Measurements from ENCODE around the gene ZNF74.
"Not testable (repeated sequence)": the region's sequence is repeated elsewhere in the genome, so short reads cannot be mapped to it uniquely, and the experiment has no call there.

The ZNF74 gene

GRCh38 chr22:20376281-20376680, 17.7 kb upstream of the ZNF74 start:
- DNase-seq (ENCODE audit: low read depth in 2 of 2): not testable (repeated sequence)

GRCh38 chr22:20376983-20377382, 17.0 kb upstream of the ZNF74 start:
- DNase-seq (ENCODE audit: low read depth in 2 of 2): not testable (repeated sequence)

GRCh38 chr22:20378110-20378509, 15.8 kb upstream of the ZNF74 start:
- no peak for DNase-seq (ENCODE audit: low read depth in 2 of 2)

GRCh38 chr22:20378684-20379083, 15.3 kb upstream of the ZNF74 start:
- not testable (repeated sequence) for DNase-seq (ENCODE audit: low read depth in 2 of 2)

GRCh38 chr22:20380486-20380885, 13.5 kb upstream of the ZNF74 start:
- DNase-seq (ENCODE audit: low read depth in 2 of 2): no peak

- no peak for DNase-seq (ENCODE audit: low read depth in 2 of 2)
Measured at GRCh38 chr22:20383538-20383937, 10.4 kb upstream of the ZNF74 start.

GRCh38 chr22:20384171-20384570, 9.8 kb upstream of the ZNF74 start:
- no peak for DNase-seq (ENCODE audit: low read depth in 2 of 2)

- no peak for DNase-seq (ENCODE audit: low read depth in 2 of 2)
Measured at GRCh38 chr22:20384865-20385264, 9.1 kb upstream of the ZNF74 start.

- DNase-seq (ENCODE audit: low read depth in 2 of 2): no peak
Measured at GRCh38 chr22:20386336-20386735, 7.6 kb upstream of the ZNF74 start.

- DNase-seq (ENCODE audit: low read depth in 2 of 2): no peak
Measured at GRCh38 chr22:20386972-20387371, 7.0 kb upstream of the ZNF74 start.

GRCh38 chr22:20388200-20388599, 5.8 kb upstream of the ZNF74 start:
- no peak for DNase-seq (ENCODE audit: low read depth in 2 of 2)

GRCh38 chr22:20389288-20389687, 4.7 kb upstream of the ZNF74 start:
- DNase-seq (ENCODE audit: low read depth in 2 of 2): no peak

GRCh38 chr22:20390394-20390907, 3.5 kb upstream of the ZNF74 start:
- DNase-seq (ENCODE audit: low read depth in 2 of 2): no peak

GRCh38 chr22:20391222-20391621, 2.7 kb upstream of the ZNF74 start:
- no peak for DNase-seq (ENCODE audit: low read depth in 2 of 2)

- not testable (repeated sequence) for DNase-seq (ENCODE audit: low read depth in 2 of 2)
Measured at GRCh38 chr22:20392365-20392881, 1.5 kb upstream of the ZNF74 start.

GRCh38 chr22:20392983-20393704, 807 bp upstream of the ZNF74 start:
- no peak for DNase-seq (ENCODE audit: low read depth in 2 of 2)

- DNase-seq (ENCODE audit: low read depth in 2 of 2): no peak
Measured at GRCh38 chr22:20395181-20395906, 1.4 kb downstream of the ZNF74 start.

GRCh38 chr22:20395907-20396287, 1.9 kb downstream of the ZNF74 start:
- DNase-seq (ENCODE audit: low read depth in 2 of 2): no peak

- no peak for DNase-seq (ENCODE audit: low read depth in 2 of 2)
Measured at GRCh38 chr22:20396639-20397038, 2.7 kb downstream of the ZNF74 start.

- no peak for DNase-seq (ENCODE audit: low read depth in 2 of 2)
Measured at GRCh38 chr22:20397498-20397897, 3.5 kb downstream of the ZNF74 start.

GRCh38 chr22:20398420-20398819, 4.5 kb downstream of the ZNF74 start:
- DNase-seq (ENCODE audit: low read depth in 2 of 2): no peak

- DNase-seq (ENCODE audit: low read depth in 2 of 2): no peak
Measured at GRCh38 chr22:20399866-20400605, 6.1 kb downstream of the ZNF74 start.
